Left kidney (tissue), 2 donors: ENCODE measurements around the gene ATP1A1. TPM values are rescaled to one million over a fixed set of nuclear protein-coding genes. Genes with fewer than 3 reads are reported as not detected.

Experiments used
- DNase-seq: peaks from one replicate; pipeline ENCODE4 v3.0.0-alpha.2; 2013
- polyA plus RNA-seq: library from polyadenylated mRNA; unstranded; fragments of 120-200 nt; gene quantifications from one replicate; pipeline ENCODE4 v1.2.1, GENCODE V29; 2013; ENCODE audit not compliant: insufficient read length

ATP1A1 gene
- polyA plus RNA-seq, 1 donor: 864 TPM

- no peak for DNase-seq
Observed at GRCh38 chr1:116389013-116389412, 16.0 kb downstream of the ATP1A1 start.

- no peak for DNase-seq
Observed at GRCh38 chr1:116389686-116390085, 16.6 kb downstream of the ATP1A1 start.

GRCh38 chr1:116390195-116390594 is 17.2 kb downstream of the ATP1A1 start:
- no peak for DNase-seq

- DNase-seq: no peak
Observed at GRCh38 chr1:116391185-116391584, 18.1 kb downstream of the ATP1A1 start.

GRCh38 chr1:116392717-116393404 is 19.8 kb downstream of the ATP1A1 start:
- no peak for DNase-seq

- no peak for DNase-seq
Observed at GRCh38 chr1:116393792-116394191, 20.7 kb downstream of the ATP1A1 start.

GRCh38 chr1:116394270-116394669 is 21.2 kb downstream of the ATP1A1 start:
- no peak for DNase-seq

GRCh38 chr1:116396769-116397168 is 23.7 kb downstream of the ATP1A1 start:
- DNase-seq: no peak

- no peak for DNase-seq
Observed at GRCh38 chr1:116397728-116398127, 24.7 kb downstream of the ATP1A1 start.

GRCh38 chr1:116400780-116401179 is 27.7 kb downstream of the ATP1A1 start:
- DNase-seq: no peak

- DNase-seq: no peak
Observed at GRCh38 chr1:116401646-116402176, 28.7 kb downstream of the ATP1A1 start.

- DNase-seq: no peak
Observed at GRCh38 chr1:116402333-116402732, 29.3 kb downstream of the ATP1A1 start.

- DNase-seq: no peak
Observed at GRCh38 chr1:116403496-116404136, 30.6 kb downstream of the ATP1A1 start.

GRCh38 chr1:116404699-116405098 is 31.7 kb downstream of the ATP1A1 start:
- DNase-seq: no peak

- no peak for DNase-seq
Observed at GRCh38 chr1:116405241-116406135, 32.4 kb downstream of the ATP1A1 start.

GRCh38 chr1:116407033-116407432 is 34.0 kb downstream of the ATP1A1 start:
- no peak for DNase-seq

GRCh38 chr1:116408193-116408592 is 35.1 kb downstream of the ATP1A1 start:
- DNase-seq: no peak

- DNase-seq: no peak
Observed at GRCh38 chr1:116408803-116409720, 36.0 kb downstream of the ATP1A1 start.

GRCh38 chr1:116409751-116410191 is 36.7 kb downstream of the ATP1A1 start:
- DNase-seq: no peak

GRCh38 chr1:116411784-116412479 is 38.9 kb downstream of the ATP1A1 start:
- peak; percentile 33 for DNase-seq

GRCh38 chr1:116412480-116412798 is 39.4 kb downstream of the ATP1A1 start:
- DNase-seq: no peak
